ENCODE data around the gene SLC25A31. TPM values are rescaled to one million over a fixed set of nuclear protein-coding genes. Genes with fewer than 3 reads are reported as not detected.
A peak's percentile ranks its signal among the peaks of the same experiment; 100 is the strongest.

The SLC25A31 gene
- polyA plus RNA-seq (2012; ENCODE audit: missing spikeins): not detected

DNA sequence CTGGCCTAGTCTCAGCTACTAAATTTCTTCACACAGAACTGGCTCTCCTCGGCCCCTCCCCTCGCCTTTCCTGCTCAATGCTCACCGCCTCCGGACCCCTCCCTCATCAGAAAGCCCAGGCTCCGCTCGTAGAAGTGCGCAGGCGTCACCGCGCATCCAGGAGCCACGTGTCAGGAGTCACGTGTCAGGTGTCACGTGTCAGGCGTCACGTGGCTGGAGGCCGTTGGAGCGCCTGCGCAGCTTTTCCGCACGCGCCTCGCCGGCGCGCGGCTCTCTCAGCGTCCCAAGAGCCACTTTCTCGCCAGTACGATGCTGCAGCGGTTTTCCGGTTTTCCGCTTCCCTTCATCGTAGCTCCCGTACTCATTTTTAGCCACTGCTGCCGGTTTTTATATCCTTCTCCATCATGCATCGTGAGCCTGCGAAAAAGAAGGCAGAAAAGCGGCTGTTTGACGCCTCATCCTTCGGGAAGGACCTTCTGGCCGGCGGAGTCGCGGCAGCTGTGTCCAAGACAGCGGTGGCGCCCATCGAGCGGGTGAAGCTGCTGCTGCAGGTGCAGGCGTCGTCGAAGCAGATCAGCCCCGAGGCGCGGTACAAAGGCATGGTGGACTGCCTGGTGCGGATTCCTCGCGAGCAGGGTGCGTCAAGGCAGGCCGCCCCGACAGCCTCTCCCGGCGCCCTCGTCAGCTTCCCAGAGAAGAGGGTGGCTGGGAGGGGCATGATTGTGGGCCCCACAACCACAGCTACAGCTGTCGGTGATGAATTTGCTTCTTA is at the start of gene SLC25A31:
Gene SLC25A31 (plus strand): TSS at position 259 of the 772 bp plus-strand sequence. CDS start 146 bp downstream, at position 405.
- DNase-seq (ENCODE audit: insufficient read length) (no peak), FAIRE-seq (no peak)
- TF ChIP-seq TAF1 (IDR thresholded peaks at IDR 0.05; ENCODE audit: borderline replicate concordance, low read depth, low read length): no peak
- no peak for TF ChIP-seq POLR2AphosphoS5 (IDR thresholded peaks at IDR 0.05; ENCODE audit: low read depth, low read length)
- no peak for TF ChIP-seq POLR2A (IDR thresholded peaks at IDR 0.05; ENCODE audit: low read depth, low read length)

DNA sequence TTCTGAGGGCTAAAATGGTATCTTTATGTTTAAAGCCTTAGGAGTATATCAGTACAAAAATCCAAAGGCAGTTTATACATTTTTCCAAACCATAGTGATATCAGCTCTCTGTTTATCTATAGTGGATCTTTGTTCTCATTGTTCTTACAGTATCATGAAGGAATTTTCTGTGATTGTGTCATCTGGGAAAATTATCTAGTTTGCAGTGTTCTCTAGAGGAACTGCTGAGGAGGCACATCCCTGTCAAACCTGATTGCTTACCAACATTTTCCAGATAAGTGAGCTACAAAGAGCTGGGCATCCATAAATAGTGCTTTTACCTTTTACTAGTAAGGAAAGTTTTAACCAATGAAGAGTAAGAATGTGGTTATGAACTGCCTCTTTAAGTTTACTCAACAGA is 44.9 kb upstream of the SLC25A31 start:
- TF ChIP-seq POLR2A (IDR thresholded peaks at IDR 0.05; ENCODE audit: low read depth, low read length): no peak
- TF ChIP-seq POLR2AphosphoS5 (IDR thresholded peaks at IDR 0.05; ENCODE audit: low read depth, low read length): no peak
- no peak for TF ChIP-seq TAF1 (IDR thresholded peaks at IDR 0.05; ENCODE audit: borderline replicate concordance, low read depth, low read length)
- FAIRE-seq (no peak), DNase-seq (ENCODE audit: insufficient read length) (no peak)

GRCh38 chr4:127686658-127687057 is 43.5 kb upstream of the SLC25A31 start:
- TF ChIP-seq POLR2A (IDR thresholded peaks at IDR 0.05; ENCODE audit: low read depth, low read length): no peak
- TF ChIP-seq POLR2AphosphoS5 (IDR thresholded peaks at IDR 0.05; ENCODE audit: low read depth, low read length): no peak
- no peak for TF ChIP-seq TAF1 (IDR thresholded peaks at IDR 0.05; ENCODE audit: borderline replicate concordance, low read depth, low read length)
- no peak for FAIRE-seq
- DNase-seq (ENCODE audit: insufficient read length): no peak

DNA sequence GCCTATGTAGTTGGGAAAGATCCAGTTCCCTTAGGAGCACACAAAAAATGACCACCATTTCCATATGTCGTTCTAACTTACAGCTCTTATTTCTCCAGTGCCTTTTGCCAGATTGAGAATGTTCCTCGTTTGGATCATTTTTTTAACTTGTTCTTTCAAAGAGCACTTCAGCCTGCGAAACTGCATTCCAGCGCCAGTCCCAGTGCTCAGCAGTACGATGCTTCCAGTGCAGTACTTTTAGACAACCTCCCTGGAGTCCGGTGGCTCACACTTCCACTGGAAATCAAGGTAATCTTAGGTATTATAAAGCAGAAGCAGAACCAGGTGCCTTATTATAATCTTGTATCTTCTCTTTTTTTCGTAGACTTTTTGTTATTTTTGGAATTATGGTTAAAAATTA is 42.6 kb upstream of the SLC25A31 start:
- no peak for DNase-seq (ENCODE audit: insufficient read length)
- FAIRE-seq: no peak
- no peak for TF ChIP-seq POLR2AphosphoS5 (IDR thresholded peaks at IDR 0.05; ENCODE audit: low read depth, low read length)
- no peak for TF ChIP-seq POLR2A (IDR thresholded peaks at IDR 0.05; ENCODE audit: low read depth, low read length)
- no peak for TF ChIP-seq TAF1 (IDR thresholded peaks at IDR 0.05; ENCODE audit: borderline replicate concordance, low read depth, low read length)

- FAIRE-seq (no peak), DNase-seq (ENCODE audit: insufficient read length) (no peak)
- TF ChIP-seq TAF1 (IDR thresholded peaks at IDR 0.05; ENCODE audit: borderline replicate concordance, low read depth, low read length) (no peak), POLR2A (IDR thresholded peaks at IDR 0.05; ENCODE audit: low read depth, low read length) (no peak), POLR2AphosphoS5 (IDR thresholded peaks at IDR 0.05; ENCODE audit: low read depth, low read length) (no peak)
Observed at GRCh38 chr4:127698789-127699200, 31.4 kb upstream of the SLC25A31 start.

GRCh38 chr4:127708985-127709384 is 21.2 kb upstream of the SLC25A31 start:
- FAIRE-seq: no peak
- TF ChIP-seq POLR2AphosphoS5 (IDR thresholded peaks at IDR 0.05; ENCODE audit: low read depth, low read length) (no peak), TAF1 (IDR thresholded peaks at IDR 0.05; ENCODE audit: borderline replicate concordance, low read depth, low read length) (no peak), POLR2A (IDR thresholded peaks at IDR 0.05; ENCODE audit: low read depth, low read length) (no peak)
- no peak for DNase-seq (ENCODE audit: insufficient read length)

DNA sequence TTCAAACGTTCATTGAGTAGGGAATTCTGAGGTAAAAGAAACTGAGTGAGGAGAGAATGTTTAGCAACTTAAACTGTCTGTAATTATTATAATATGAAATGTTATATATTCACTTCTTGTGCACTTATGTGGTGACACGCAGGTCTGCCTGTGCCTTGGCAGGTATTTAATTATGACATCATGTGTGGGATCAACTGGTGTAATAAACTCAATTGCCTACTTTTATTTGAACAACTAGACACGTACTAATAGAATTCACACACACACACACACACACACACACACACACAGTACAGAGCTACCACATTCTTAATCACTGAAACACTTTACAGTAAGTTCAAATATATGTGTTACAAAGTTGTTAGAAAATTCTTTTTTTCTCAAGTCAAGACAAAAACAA is 20.7 kb upstream of the SLC25A31 start:
- FAIRE-seq: no peak
- DNase-seq (ENCODE audit: insufficient read length): no peak
- TF ChIP-seq TAF1 (IDR thresholded peaks at IDR 0.05; ENCODE audit: borderline replicate concordance, low read depth, low read length) (no peak), POLR2AphosphoS5 (IDR thresholded peaks at IDR 0.05; ENCODE audit: low read depth, low read length) (no peak), POLR2A (IDR thresholded peaks at IDR 0.05; ENCODE audit: low read depth, low read length) (no peak)

GRCh38 chr4:127731406-127731805 is 1.2 kb downstream of the SLC25A31 start:
- DNase-seq (ENCODE audit: insufficient read length): no peak

GRCh38 chr4:127732623-127733328 is 2.6 kb downstream of the SLC25A31 start:
- no peak for DNase-seq (ENCODE audit: insufficient read length)
- FAIRE-seq: peak; percentile 14
- TF ChIP-seq POLR2AphosphoS5 (IDR thresholded peaks at IDR 0.05; ENCODE audit: low read depth, low read length) (no peak), POLR2A (IDR thresholded peaks at IDR 0.05; ENCODE audit: low read depth, low read length) (no peak), TAF1 (IDR thresholded peaks at IDR 0.05; ENCODE audit: borderline replicate concordance, low read depth, low read length) (no peak)

More at GRCh38 chr4:127731406-127731805, 1.2 kb downstream of the SLC25A31 start:
- TF ChIP-seq TAF1 (IDR thresholded peaks at IDR 0.05; ENCODE audit: borderline replicate concordance, low read depth, low read length) (no peak), POLR2A (IDR thresholded peaks at IDR 0.05; ENCODE audit: low read depth, low read length) (no peak), POLR2AphosphoS5 (IDR thresholded peaks at IDR 0.05; ENCODE audit: low read depth, low read length) (no peak)
- FAIRE-seq: no peak

DNA sequence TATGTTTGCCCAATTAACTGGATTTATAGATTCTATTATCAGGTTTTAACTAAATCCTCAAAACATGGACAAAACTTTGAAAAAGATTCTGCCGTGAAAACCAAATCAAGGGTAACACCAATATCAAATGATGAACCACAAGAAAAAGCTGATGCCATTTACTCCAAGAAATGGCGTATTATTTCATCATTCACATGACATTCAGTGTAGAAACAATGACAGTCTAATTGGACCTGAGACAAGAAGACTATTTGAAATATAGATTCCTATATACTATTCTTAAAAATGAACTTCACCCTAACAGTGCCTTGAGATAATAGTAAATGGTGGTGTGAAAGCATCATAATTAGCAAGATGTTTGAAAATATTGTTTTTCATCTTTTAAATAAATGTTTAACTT is 4.8 kb downstream of the SLC25A31 start:
- FAIRE-seq: no peak
- TF ChIP-seq POLR2AphosphoS5 (IDR thresholded peaks at IDR 0.05; ENCODE audit: low read depth, low read length): no peak
- no peak for TF ChIP-seq TAF1 (IDR thresholded peaks at IDR 0.05; ENCODE audit: borderline replicate concordance, low read depth, low read length)
- TF ChIP-seq POLR2A (IDR thresholded peaks at IDR 0.05; ENCODE audit: low read depth, low read length): no peak
- DNase-seq (ENCODE audit: insufficient read length): no peak

- FAIRE-seq: no peak
- DNase-seq (ENCODE audit: insufficient read length): no peak
- TF ChIP-seq POLR2A (IDR thresholded peaks at IDR 0.05; ENCODE audit: low read depth, low read length) (no peak), POLR2AphosphoS5 (IDR thresholded peaks at IDR 0.05; ENCODE audit: low read depth, low read length) (no peak), TAF1 (IDR thresholded peaks at IDR 0.05; ENCODE audit: borderline replicate concordance, low read depth, low read length) (no peak)
Observed at GRCh38 chr4:127737295-127737694, 7.1 kb downstream of the SLC25A31 start.

Measured in GM12892 (cell line).